ENCODE results near the gene DLX6. TPM values are rescaled to one million over a fixed set of nuclear protein-coding genes. Genes with fewer than 3 reads are reported as not detected.

Gene DLX6
- total and polyA plus RNA-seq, 2 of the 8 experiments (the other 6 are each of a cell fraction or from before 2014, with no cell fraction given), result not detected

- no peak for TF ChIP-seq RNF2 (IDR thresholded peaks at IDR 0.05; ENCODE audit: borderline replicate concordance, low read depth, low read length, missing control alignments, poor library complexity, severe bottlenecking)
- TF ChIP-seq POU5F1 (IDR thresholded peaks at IDR 0.05; ENCODE audit: low read depth, low read length), result no peak
- no peak for TF ChIP-seq PHF8 (conservative IDR thresholded peaks at IDR 0.05; ENCODE audit: low read depth, low read length)
These were observed 29.2 kb upstream of the DLX6 start (continued) for GRCh38 chr7:96976106-96976505.
